ENCODE results near the gene NYNRIN.
A peak's percentile ranks its signal among the peaks of the same experiment; 100 is the strongest.

The NYNRIN gene

DNA sequence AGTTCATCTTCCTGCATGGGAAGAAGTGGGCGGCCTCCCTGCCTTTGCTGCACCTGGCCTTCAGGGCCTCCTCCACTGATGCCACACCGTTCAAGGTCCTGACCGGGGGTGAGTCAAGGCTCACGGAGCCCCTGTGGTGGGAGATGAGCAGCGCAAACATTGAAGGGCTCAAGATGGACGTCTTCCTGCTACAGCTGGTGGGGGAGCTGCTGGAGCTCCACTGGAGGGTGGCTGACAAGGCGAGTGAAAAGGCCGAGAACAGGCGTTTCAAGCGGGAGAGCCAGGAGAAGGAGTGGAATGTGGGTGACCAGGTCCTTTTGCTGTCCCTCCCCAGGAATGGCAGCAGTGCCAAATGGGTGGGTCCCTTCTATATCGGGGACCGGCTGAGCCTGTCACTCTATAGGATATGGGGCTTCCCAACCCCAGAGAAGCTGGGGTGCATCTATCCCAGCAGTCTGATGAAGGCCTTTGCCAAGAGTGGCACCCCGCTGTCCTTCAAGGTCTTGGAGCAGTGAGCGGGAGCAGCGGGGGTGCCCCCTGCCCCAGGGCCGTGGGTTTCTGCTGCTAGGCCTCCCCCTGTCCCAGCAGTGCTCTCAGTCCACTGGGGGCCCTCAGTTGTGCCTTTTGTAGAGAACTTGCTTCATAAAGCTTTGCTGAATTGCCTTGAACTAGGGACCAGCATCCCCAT is 18.3 kb downstream of the NYNRIN start:
- DNase-seq = no peak

DNA sequence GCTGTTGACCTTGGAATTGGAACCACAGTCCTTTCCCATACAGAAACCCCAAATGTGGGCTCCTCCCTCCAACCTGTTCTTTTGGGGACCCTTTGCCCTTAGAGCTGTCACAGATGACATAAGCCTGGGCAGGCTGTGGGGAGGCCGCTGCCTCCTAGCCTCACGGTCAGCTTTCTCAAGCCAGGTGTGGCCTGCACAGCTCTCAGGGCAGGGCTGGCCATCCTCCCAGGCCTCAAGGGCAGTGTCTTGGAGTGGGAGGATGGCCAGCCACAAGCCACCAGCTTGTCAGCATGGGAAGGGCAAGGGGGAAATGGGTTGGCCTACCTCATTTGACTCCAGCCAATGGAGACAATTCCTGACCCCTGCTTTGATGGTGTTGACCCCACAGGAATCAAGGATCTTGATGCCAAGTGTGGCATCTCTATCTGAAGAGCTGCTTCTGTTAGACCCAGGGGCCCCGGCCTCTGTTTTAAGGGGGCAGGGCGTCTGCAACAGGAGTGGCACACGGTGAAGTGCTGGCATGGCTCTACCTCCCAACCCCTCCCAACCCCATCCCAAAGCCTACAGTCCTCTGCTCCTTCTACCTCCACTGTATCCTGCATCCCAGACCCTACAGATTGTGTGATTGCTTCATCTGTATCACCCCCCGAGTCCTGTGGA is 19.2 kb downstream of the NYNRIN start:
- DNase-seq = no peak

DNA sequence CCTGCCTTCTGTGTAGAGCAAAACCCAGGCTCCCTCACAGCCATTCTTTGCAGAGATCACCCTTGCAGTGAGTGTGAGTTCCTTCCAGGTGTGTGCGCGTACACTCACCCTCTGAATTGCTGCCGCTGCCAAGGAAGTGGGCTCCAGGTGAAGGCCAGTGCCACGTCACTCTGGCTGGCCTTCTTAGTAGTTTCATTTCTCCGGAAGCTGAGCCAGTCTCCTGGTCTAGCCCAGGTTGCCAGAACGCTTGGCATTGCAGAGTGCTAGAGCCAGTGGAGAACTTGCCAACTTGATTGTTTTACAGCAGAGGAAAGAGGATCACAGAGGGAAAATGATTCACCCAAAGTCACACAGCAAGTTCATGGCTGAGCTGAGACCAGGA is 19.7 kb downstream of the NYNRIN start:
- DNase-seq = no peak

DNA sequence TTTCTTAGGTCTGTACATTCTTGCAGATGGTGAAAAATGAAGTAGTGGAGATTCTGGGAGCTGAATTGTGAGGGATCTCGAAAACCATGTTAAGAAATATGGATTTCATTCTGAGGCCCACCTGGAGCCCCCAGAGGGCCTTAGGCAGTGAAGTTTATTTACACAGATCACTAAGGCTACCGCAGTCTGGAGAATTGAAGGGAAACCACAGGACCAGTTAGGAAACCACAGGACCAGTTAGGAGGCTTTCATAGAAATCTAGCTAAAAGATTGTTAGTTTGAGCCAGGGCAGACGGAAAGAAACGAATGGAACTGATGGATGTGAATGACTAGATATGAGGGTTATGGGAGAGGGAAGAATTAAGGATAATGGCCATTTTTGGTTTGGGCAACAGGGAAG is 23.5 kb downstream of the NYNRIN start:
- DNase-seq = no peak

DNA sequence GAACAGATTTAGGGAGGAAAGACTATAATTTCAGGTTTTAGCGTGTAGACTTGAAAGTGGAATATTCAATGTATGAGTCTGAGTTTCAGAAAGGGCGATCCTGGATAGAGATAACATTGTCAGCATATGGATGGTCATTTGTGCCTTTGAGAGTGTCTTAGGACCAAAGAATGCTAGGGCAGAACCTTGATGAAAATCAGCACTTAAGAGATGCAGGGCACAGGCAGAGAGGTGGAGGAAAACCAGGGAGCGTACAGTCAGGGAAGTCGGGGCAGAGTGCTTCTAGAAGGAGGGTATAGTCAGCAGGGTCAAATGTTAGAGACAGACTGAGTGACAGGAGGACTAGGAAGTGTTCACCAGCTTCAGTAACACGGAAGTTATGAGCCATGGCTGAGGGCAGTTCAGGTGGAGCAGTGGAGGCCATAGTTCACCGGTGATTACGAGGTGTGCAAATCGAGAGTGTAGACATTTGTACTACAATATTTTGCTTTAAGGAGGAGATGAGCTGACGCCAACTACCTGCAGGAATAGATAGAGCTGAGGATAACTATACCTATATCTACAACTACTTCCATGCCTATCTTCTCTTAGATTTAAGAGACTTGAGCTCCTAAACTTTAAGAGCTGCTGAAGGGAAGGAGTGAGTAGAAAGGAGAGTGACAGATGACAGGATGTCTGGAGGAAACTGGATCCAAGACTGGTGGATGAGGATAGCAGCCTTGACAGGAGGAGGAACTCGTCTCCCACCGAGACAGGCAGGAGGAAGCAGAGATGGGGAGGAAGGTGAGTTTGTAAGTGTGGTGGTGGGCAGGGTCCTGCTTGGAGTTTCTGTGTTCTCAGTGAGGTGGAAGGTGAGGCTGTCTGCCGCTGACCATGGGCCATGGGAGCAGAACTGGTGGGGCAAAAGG is 24.1 kb downstream of the NYNRIN start:
- no peak for DNase-seq

DNA sequence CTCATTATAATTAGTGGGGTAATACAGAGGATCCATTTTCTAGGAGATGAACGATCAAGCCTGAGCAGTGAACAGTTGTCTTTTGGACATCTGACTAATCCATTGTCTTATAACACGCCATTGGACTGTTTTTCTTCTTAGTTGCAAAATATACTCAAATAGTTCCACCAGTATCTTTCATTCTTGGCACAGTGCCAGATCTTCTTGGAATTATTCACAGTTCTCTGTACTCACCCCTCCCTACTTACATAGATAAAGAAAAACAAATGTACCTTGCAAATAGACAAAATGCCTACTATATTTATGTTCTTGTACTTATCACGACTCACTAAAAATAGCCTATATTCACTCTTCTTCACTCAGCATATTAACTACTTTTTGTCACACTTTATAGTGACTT is 26.9 kb downstream of the NYNRIN start:
- no peak for DNase-seq

DNA sequence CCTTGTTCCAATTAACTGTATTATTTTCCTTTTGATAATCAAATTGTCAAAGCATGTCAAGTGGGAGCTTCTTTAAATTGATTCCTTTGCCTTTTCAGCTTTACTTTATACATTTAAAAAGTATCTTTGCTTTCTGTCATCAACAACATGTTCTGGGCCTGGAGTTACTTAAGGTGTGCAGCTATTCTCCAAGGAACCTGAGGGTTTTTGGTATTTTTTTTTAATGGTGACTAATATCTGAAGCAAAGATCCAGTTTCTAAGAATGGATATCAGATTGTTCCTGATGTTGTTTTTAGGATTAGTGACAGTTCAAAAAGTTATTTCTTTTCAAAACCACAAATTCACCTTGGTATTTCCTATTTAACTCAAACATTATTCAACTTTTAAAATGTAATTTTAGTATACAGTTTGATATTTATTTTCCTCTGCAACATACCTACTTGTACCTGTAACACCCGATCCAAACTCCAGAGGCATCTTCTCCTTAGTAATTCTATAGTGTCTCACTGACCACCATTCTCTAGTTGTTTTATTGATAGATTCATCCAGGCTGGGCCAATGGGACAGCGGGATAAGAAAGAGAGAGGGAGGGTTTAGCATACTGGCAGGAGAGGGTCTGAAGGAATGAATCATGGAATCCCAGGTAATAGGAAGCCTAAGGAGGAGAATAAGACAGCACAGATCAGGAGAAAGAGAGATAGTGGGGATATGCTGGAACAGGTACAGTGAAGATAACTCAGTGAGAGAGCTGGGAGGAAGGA is 27.5 kb downstream of the NYNRIN start:
- no peak for DNase-seq

DNA sequence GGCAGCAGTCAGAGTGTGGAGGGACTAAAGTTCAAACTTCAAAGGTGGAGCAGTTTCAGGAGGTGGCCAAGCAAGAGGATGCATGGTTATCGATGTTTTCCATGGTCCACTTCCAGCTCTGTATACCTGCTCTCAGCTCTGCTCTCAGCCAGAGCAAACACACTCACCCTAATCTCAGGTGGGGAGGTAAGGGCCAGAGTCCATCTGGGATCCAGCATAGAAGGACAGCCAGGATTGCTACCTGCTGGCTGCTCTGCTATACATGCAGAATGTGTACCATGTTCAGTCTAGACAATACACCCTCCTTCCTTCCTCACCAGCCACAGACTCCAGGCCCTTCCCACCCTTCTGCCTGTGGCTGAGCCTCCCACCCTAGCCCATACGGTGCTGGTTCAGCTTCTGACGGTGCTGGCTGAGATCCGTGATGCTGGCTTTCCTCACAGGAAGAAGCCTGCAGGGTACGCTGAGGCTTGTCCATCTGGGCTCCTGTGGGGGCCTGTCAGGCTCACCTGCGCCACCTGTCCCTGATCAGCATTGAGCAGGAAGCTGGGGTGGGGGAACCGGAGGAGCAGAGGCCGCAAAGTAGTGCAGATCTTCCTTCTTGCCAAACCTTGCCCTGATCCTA is 28.2 kb downstream of the NYNRIN start:
- no peak for DNase-seq

DNA sequence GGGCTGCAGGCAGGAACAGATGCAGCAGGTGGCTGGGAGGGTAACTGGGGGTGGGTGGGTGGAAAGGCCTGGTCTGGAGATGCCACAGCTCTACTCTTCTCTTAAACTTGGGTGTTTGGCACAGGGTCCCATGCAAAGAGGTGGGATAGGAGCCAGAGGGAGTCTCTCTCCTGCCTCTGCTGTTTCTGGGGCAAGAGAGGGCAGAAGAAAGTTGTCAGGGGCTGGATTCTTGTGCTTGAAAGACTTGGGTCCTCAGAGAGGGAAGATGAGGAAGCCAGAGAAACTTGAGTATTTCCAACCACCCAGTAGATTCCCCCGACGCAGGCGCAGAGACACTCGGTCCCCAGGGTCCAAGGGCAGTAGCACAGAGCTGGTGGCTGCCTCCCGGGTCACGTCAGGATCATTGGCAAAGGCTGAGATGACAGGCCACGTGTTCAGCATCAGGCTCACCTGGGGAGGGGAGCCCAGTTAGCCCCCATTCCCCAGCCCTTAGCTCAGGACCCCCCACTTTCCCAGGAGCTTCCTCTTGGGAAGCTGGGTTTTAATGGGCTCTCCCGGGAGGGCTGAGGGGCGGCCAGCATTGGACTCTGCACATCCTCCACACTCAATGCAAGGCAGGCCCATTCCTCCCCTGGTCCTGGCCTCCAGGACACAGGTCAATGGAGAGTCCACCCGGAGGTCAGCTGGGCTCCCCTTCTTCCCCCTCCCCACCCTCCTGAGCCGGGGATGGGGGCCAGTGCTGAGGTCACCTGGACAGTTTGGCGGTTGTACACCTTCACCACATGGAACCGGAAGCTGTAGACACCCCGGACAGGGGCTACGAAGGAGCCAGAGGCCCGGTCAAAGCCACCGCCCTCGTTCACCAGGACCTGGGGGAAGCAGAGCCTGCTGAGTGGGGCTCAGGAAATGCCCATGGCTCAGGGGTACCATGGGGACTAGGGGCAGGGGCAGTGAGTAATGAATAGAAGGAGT is 29.0 kb downstream of the NYNRIN start:
- DNase-seq = no peak

DNA sequence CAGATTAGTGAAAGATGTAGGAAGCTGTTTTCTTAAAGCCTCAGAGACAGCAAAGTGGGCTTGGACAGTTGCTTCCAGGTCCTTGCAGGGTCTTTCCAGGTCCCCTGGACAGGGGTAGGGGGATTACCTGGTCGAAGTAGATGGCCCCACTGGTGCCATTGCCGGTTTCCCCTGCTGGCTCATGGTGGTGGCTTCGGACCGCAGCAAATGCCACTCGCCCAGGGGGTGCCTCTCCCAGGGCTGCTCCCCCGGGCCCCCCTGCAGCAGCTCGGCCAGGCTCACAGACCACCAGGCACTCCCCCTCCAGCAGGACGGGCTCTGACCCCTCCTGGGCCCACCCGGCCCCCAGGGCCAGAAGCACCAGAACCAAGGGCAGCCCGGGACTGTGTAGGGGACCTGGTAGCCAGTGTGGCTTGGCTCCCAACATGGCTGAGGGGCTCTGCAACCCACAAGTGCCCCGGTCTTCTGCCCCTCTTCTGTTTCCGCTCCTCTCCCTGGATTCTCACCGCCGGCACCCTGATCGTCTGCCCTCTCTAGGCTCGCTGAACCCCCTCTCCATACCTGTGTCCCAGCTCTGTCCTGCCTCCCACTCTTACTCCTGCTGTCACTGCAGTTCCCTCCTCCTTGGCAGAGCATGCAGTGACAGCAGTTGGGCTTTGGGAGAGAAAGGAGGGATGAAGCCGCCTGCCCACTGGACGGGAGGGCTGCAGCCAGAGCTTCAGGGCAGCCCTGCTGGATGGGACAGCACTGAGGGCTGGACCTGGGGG is 30.0 kb downstream of the NYNRIN start:
- DNase-seq = no peak

DNA sequence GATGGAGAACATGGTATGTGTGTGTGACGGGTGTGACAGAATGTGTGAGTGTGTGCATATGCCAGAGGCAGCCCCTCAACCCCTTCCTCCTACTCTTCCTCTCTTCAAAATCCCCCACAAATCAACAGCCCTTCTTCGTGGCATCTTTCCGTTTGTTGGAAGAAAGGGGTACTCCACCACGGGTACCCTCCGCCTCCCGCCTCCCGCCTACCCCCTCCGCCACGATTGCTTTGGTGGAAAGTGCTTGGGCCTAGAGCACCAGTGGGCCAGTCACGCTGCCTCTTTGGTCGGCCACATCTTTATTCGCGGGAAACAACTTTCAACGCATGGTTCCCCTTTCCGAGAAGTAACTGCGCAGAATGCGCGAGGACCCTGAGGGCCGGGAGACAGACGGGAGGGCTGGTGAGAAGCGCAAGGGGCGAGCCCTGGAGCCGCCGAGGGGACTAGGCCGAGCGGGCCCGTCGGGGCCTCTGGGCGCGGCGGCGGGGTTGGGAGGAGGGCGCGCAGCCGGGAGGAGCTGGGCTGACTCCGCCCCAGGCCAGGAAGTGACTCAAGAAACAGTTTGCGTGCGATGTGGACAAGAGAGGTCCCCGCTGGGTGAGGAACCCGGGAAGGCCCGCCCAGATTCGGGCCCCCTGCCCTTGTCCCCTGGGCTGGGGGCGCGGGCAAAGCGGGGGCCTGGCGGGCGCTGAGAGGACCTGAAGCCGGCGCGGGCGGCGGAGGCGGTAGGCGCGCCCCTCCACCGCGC is 30.8 kb downstream of the NYNRIN start, which contains the start of the genes CBLN3 and KHNYN:
Gene CBLN3 (minus strand): TSS at position 274 of the 748 bp plus-strand sequence. CDS start 614 bp downstream, outside the sequence.
Gene KHNYN (plus strand): TSS at position 560 of the 748 bp plus-strand sequence. CDS start 777 bp downstream, outside the sequence.
- DNase-seq = peak; percentile 77

DNA sequence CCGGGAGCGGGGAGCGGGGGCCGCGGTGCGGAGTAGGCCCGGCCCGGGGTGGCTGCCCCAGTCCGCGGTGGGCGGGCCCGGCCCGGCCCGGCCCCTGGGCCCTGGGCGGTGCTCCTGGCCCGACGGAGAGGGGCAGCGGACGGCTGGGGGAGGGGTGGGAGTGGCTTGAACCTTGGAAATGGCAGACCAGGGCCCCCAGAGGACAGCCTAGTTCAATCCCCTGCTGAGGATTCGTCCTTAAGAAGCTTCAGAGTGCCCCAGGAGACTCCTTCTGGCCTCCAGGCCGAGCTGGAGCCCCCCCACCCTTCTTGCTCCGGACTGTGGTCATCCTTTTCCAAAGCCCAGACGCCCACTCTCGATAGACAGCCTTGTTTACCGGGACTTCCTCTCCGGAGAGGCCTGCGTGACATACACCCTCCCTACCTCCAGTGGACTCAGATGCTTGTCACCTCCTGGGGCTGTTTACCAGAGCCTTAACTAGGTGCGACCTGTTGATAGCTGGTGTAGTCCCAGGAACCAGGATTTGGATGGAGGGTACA is 31.4 kb downstream of the NYNRIN start:
- DNase-seq = no peak

DNA sequence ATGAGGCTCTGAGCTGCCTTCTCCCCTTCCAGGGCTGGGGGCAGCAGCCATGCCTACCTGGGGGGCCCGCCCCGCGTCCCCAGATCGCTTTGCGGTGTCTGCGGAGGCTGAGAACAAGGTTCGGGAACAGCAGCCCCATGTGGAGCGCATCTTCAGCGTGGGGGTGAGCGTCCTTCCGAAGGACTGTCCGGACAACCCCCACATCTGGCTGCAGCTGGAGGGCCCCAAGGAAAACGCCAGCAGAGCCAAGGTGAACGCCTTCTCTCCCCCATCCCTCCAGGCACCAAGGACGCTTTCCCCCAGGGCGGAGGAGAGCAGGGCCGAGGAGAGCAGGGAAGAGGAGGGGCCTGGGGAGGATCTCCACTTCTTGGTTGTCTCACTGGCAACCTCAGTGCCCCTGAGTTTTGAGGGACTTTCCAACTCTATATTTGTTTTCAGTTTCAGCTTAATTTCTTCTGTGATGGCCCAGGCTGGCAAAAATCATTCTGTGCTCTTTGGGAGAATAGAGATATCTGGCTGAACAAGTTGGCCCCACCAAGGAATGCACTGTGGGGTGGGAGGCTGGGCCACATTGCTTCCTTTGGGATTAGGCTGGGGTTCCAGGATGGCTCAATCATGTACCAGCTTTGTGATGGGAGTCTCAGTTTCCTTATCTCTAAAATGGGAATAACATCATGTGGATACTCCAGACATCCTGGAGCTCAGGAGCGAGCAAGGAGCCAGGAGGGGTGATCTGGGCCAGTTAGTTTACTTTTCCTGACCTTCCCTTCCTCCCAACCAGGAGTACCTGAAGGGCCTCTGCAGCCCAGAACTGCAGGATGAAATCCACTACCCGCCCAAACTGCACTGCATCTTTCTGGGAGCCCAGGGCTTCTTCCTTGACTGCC is 32.1 kb downstream of the NYNRIN start:
- peak; percentile 40 for DNase-seq

DNA sequence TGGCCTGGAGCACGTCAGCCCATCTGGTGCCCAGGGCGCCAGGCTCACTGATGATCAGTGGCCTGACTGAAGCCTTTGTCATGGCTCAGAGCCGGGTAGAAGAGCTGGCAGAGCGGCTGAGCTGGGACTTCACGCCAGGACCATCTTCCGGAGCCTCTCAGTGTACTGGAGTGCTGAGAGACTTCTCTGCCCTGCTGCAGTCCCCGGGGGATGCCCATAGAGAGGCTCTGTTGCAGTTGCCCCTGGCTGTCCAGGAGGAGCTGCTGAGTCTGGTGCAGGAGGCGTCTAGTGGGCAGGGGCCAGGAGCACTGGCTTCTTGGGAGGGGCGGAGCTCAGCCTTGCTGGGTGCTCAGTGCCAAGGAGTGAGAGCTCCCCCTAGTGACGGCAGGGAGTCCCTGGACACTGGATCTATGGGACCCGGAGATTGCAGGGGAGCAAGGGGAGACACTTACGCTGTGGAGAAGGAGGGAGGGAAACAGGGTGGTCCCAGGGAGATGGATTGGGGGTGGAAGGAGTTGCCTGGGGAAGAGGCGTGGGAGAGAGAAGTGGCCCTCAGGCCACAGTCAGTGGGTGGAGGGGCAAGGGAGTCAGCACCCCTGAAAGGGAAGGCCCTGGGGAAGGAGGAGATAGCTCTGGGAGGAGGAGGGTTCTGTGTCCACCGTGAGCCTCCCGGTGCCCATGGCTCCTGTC is 32.9 kb downstream of the NYNRIN start:
- DNase-seq = peak; percentile 84

DNA sequence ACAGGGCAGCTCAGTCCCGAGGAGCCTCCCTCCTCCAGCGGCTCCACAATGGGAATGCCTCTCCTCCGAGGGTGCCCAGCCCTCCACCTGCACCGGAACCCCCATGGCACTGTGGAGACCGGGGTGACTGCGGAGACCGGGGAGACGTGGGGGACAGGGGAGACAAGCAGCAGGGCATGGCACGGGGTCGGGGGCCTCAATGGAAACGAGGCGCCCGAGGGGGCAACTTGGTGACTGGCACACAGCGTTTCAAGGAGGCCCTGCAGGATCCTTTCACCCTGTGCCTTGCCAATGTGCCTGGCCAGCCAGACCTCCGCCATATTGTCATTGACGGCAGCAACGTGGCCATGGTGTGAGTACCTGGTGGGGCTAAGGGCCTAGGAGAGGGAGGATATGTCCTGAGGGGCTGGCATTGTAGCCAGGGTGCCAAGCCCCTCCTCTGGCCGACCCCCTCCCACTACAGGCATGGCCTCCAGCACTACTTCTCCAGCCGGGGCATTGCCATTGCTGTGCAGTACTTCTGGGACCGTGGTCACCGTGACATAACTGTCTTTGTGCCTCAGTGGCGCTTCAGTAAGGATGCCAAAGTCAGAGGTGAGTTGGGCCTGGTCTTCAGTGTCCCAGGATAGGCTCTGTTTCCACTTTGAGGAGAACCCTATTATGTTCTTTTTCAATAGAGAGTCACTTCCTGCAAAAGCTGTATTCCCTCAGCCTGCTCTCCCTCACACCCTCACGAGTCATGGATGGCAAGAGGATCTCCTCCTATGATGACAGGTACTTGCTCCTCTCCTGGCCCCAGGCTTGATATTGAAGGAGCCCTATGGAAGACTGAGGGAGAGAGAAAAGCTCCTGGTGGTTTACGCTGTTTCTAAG is 33.7 kb downstream of the NYNRIN start:
- DNase-seq = no peak

DNA sequence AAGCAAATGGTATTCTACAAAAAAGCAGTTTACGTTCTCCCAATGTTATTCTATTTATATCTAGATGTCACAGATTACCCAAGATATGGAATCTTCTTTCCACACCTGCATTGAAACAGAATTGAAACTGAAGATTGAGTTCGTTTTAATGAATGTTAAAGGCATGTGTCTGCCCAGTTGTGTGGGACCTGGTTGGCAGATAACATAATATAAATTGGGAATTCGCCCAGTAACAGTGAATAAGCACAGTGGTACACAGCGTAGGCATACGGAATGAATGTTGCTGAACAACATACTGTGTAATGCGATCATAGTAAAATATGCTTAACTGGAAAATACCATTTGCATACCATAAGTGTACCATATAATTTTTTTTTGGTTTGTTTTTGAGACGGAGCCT is 35.2 kb downstream of the NYNRIN start:
- DNase-seq = no peak
